C4-2B (cell line): ENCODE results near the gene SURF4.

ENCODE experiments used
- ZFX ChIP-seq: fragments of 450-650 bp; IDR thresholded peaks from 2 replicates; pipeline ENCODE4 v1.6.1; 2017
- TF ChIP-seq, protein P1 (sequence below): fragments of 450-650 bp; conservative IDR thresholded peaks from 2 replicates; pipeline ENCODE4 v1.5.1; 2017; ENCODE audit warnings: mild to moderate bottlenecking

GRCh38 chr9:133323991-133324703 is 51.7 kb downstream of the SURF4 start:
- TF ChIP-seq, protein P1, sequence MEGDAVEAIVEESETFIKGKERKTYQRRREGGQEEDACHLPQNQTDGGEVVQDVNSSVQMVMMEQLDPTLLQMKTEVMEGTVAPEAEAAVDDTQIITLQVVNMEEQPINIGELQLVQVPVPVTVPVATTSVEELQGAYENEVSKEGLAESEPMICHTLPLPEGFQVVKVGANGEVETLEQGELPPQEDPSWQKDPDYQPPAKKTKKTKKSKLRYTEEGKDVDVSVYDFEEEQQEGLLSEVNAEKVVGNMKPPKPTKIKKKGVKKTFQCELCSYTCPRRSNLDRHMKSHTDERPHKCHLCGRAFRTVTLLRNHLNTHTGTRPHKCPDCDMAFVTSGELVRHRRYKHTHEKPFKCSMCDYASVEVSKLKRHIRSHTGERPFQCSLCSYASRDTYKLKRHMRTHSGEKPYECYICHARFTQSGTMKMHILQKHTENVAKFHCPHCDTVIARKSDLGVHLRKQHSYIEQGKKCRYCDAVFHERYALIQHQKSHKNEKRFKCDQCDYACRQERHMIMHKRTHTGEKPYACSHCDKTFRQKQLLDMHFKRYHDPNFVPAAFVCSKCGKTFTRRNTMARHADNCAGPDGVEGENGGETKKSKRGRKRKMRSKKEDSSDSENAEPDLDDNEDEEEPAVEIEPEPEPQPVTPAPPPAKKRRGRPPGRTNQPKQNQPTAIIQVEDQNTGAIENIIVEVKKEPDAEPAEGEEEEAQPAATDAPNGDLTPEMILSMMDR = no peak
- no peak for TF ChIP-seq ZFX
